Kidney epithelial cell (primary cell): ENCODE results near the gene CENPP. TPM values are rescaled to one million over a fixed set of nuclear protein-coding genes. Genes with fewer than 3 reads are reported as not detected.

Source experiments
- DNase-seq: peaks from one replicate; pipeline ENCODE4 v3.0.0-alpha.2; 2010; ENCODE audit warnings: low read depth
- H3K27me3 ChIP-seq: 2 replicates; pipeline ENCODE4 v1.6.0; 2011; ENCODE audit warnings: low read length; ENCODE audit not compliant: control insufficient read depth, insufficient read depth
- H3K36me3 ChIP-seq: 2 replicates; pipeline ENCODE4 v1.5.1; 2011; ENCODE audit warnings: low read length; ENCODE audit not compliant: control insufficient read depth, insufficient read depth
- H3K4me3 ChIP-seq: 2 replicates; pipeline ENCODE4 v1.5.1; 2011; ENCODE audit warnings: low read depth, mild to moderate bottlenecking, control low read depth, low read length
- total RNA-seq: library from RNA; depleted of rRNA; stranded (reverse); fragments of >200 nt; gene quantifications from 2 replicates; pipeline ENCODE4 v1.2.3, GENCODE V29; 2015
- TF ChIP-seq, protein P1 (sequence below): IDR thresholded peaks from 2 replicates; pipeline ENCODE4 v1.5.1; 2011; ENCODE audit warnings: mild to moderate bottlenecking, moderate library complexity, low read length, control low read depth, inconsistent platforms; ENCODE audit not compliant: insufficient read depth, poor library complexity, severe bottlenecking

The CENPP gene
- total RNA-seq, 1 donor from 2014 or later: 1.4 TPM

DNA sequence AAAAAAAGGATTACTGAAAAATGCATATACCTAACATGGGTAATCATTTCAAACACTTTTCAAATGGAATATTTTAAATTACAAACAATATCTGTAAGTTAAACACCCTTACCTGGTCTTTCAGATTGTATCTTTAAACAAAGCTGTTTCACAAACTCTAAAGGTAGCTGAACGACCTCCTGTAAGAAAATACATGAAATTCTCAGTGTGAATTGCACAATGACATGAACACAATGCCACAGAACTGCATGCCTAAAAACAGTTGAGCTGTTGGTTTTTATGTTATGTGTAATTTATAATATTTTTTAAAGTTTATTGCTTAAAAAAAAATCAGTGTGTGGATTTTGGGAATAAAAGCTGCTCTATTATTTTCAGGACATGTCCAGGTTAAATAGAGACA, 326.7 kb downstream of the CENPP start:
- Histone ChIP-seq H3K4me3 (no peak overlapping the region), H3K36me3 (peaks cover 2% of the 10 kb centered on the region), H3K27me3 (no peaks in the 10 kb centered on the region)
- no peak for DNase-seq
- TF ChIP-seq, protein P1, sequence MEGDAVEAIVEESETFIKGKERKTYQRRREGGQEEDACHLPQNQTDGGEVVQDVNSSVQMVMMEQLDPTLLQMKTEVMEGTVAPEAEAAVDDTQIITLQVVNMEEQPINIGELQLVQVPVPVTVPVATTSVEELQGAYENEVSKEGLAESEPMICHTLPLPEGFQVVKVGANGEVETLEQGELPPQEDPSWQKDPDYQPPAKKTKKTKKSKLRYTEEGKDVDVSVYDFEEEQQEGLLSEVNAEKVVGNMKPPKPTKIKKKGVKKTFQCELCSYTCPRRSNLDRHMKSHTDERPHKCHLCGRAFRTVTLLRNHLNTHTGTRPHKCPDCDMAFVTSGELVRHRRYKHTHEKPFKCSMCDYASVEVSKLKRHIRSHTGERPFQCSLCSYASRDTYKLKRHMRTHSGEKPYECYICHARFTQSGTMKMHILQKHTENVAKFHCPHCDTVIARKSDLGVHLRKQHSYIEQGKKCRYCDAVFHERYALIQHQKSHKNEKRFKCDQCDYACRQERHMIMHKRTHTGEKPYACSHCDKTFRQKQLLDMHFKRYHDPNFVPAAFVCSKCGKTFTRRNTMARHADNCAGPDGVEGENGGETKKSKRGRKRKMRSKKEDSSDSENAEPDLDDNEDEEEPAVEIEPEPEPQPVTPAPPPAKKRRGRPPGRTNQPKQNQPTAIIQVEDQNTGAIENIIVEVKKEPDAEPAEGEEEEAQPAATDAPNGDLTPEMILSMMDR: no peak

DNA sequence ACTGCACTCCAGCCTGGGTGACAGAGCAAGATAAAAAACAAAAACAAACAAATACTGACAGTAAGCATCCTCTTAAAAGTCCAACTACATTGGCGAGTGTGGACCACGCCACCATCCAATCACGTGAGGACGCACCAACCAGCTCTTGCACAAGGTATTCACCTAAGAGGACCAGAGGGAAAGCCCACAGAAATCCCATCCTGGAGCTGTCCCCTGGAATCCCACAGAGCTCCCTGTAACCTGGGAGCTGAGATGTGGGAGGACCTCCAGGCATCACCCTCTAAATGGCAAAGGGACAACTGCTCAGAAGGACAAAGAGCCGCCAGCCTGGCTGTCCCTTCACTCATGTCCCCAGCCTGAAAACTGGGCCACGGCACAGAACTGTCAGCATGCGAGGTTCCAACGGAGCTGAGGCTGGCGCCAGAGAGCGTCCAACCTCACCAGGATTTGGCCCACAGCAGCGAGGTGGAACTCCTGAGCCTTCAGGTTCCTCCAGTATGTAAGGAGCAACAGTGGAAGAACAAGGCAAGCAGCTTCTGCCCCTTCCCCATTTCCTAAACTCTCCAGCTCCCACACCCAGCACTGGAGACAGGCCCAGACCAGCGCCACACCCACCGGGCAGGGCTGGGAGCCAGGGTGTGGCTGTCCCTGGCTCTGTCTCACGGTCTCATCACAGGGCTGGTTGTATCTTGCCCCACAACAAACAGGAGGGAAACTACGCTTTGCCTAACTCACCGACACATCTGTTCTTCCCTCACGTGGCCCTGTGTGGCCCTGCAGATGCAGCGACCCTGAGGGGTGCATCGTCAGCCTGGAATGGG, 328.9 kb downstream of the CENPP start:
- DNase-seq: no peak
- Histone ChIP-seq H3K27me3 (no peaks in the 10 kb centered on the region), H3K36me3 (peaks cover 3% of the 10 kb centered on the region), H3K4me3 (no peak overlapping the region)
- TF ChIP-seq, protein P1: no peak

DNA sequence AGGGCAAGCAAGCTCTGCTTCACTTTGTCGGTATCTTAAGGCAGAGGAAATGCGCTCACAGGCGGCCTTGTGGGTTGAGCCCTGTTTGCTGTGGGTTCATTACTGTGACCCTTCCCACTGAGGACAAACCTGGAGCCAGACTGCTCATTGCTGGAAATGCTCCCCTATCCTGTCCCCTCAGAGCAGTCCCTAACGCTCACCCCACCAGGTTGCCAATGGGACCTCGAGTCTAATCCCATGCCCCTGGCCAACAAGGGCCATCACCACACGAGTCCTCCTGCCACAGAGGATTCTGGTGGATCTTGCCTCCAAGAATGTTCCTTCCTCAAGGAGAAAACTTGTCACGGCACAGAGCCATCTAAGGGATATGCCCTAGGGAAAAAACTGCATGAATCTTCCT, 329.6 kb downstream of the CENPP start:
- no peaks in the 10 kb centered on the region for H3K27me3 ChIP-seq
- no peak overlapping the region for H3K4me3 ChIP-seq
- DNase-seq: no peak
- TF ChIP-seq, protein P1: no peak
- H3K36me3 ChIP-seq: peaks cover 3% of the 10 kb centered on the region

DNA sequence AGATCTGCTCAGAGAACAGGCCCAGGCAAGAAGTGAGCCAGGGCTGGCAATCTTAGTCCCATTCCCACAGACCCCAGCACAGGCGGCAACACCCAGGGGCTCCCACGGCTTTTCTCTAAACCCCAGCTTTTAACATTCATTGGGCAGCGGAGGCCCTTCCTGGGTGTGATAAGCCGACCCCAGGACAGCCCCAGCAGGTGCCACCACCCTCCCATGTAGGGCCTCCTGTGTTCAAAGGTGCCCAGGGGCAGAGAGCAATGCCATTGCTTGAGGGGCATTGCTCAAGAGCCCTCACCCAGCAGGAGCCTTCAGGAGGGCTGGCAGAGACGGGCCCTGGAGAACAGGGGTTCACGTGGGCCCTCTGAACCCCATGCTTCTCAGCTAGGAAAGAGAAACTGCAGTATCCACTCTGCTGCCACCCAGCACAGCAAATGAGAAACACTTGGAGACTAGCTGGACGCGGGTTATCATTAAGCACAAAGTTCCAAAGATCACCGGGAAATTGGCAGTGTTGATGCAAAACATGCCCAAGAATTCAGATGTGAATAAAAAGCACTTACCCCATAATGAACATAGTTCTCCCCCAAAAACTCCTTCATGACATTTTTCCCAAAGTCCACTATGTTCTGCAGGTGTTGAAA, 330.3 kb downstream of the CENPP start:
- TF ChIP-seq, protein P1: no peak
- no peaks in the 10 kb centered on the region for H3K27me3 ChIP-seq

DNA sequence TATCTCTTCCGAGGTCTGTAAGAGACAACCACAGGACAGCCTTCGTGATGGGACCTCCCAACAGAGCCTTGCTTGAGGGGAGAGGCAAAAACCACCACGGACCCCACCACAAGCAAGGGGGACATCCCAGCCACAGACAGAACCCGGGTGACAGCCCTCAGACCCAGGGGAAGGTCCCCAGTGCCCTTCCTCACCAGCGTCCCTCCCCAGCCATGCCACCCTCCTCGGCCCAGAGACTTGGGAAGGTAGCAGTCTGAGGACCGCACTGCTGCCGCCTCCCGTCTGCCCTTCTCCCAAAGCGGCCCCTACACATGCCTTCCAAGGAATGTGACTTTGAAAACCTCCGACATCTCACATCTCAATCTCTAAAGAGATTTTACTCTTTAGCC, 330.8 kb downstream of the CENPP start:
- DNase-seq: no peak
- TF ChIP-seq, protein P1: no peak
- Histone ChIP-seq H3K36me3 (peaks cover 3% of the 10 kb centered on the region), H3K27me3 (no peaks in the 10 kb centered on the region), H3K4me3 (no peak overlapping the region)

More for the DNA sequence above, 330.3 kb downstream of the CENPP start:
- Histone ChIP-seq H3K36me3 (peaks cover 3% of the 10 kb centered on the region), H3K4me3 (no peak overlapping the region)
- DNase-seq: no peak
